ENCODE measurements around the gene HHAT.

DNA sequence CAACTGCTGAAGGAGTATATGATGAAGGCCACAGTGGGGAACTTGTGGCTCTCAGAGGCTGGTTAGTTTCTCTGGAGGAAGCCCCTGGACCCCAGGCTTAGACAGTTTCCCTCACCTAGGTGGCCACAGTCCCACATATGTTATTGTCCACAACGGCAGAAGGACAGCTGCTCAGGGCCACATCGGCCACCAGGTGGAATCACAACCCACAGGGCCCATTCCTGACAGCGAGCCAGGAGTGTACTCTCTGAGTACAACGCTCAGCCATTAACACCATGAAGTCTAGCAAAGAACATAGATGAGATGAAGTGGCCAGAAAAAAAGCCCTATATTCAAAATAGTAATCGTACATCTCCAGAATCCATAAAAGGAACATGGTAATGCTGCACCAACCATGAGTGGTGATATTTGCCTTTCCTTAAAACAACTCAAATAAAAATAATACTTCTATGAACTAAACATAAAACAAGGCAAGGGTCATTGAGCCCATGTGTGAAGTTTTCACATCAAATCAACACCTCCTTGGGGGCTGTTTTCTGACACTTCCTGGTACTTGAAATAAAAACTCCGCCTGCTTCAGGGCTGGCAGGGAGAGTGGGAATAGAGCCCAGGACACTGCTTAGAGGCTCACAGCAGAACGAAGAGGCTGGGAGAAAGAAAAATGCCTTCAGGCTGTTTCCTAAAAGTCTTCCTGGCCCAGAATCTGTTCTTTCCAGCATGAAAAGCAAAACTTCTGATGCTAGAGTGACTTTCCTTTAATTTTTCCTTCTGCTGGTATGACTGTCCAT, 383.3 kb downstream of the HHAT start:
- TF ChIP-seq CTCF (conservative IDR thresholded peaks at IDR 0.05; ENCODE audit: low read length) (no peak), EZH2phosphoT487 (IDR thresholded peaks at IDR 0.05; ENCODE audit: borderline replicate concordance) (no peak)

All from Loucy (cell line).